HG03280 (cell line): Measurements from ENCODE around the gene RDH5.

Experiments
- ATAC-seq: cut with Tn5 transposase; IDR thresholded peaks from one replicate; pipeline ENCODE4 v1.9.1; 2021; ENCODE audit warnings: mild to moderate bottlenecking, moderate library complexity; ENCODE audit not compliant: unreplicated experiment

RDH5 gene

GRCh38 chr12:55696141-55696540, 24.1 kb upstream of the RDH5 start:
- ATAC-seq = no peak

GRCh38 chr12:55696796-55697462, 23.3 kb upstream of the RDH5 start:
- no peak for ATAC-seq

GRCh38 chr12:55697686-55698085, 22.5 kb upstream of the RDH5 start:
- no peak for ATAC-seq

- ATAC-seq = no peak
These were observed 21.8 kb upstream of the RDH5 start for GRCh38 chr12:55698241-55698955.

- no peak for ATAC-seq
These were observed 21.2 kb upstream of the RDH5 start for GRCh38 chr12:55698965-55699364.

GRCh38 chr12:55699471-55700055, 20.6 kb upstream of the RDH5 start:
- ATAC-seq = no peak

- no peak for ATAC-seq
These were observed 19.8 kb upstream of the RDH5 start for GRCh38 chr12:55700255-55701018.

- no peak for ATAC-seq
These were observed 17.3 kb upstream of the RDH5 start for GRCh38 chr12:55702861-55703260.

- no peak for ATAC-seq
These were observed 16.9 kb upstream of the RDH5 start for GRCh38 chr12:55703288-55703687.

- ATAC-seq = no peak
These were observed 16.1 kb upstream of the RDH5 start for GRCh38 chr12:55703901-55704761.

GRCh38 chr12:55704824-55705718, 15.1 kb upstream of the RDH5 start:
- ATAC-seq = no peak

- no peak for ATAC-seq
These were observed 14.3 kb upstream of the RDH5 start for GRCh38 chr12:55705782-55706402.

GRCh38 chr12:55706568-55707218, 13.5 kb upstream of the RDH5 start:
- no peak for ATAC-seq

- no peak for ATAC-seq
These were observed 12.9 kb upstream of the RDH5 start for GRCh38 chr12:55707219-55707671.

- no peak for ATAC-seq
These were observed 12.1 kb upstream of the RDH5 start, which contains the start of gene ITGA7 for GRCh38 chr12:55707841-55708694. ITGA7 (minus strand) TSS chr12:55707904; CDS start chr12:55707682, 222 bp downstream.

- ATAC-seq = no peak
These were observed 11.4 kb upstream of the RDH5 start for GRCh38 chr12:55708695-55709233.
